22Rv1 (cell line): Measurements from ENCODE around the gene BTBD9.

Experiments
- H3K27ac ChIP-seq: fragments of 450-650 bp; 2 replicates; pipeline ENCODE4 v1.5.1; 2017
- ZFX ChIP-seq: fragments of 450-650 bp; IDR thresholded peaks from 2 replicates; pipeline ENCODE4 v1.6.1; 2017; ENCODE audit warnings: antibody characterized with exemption, borderline replicate concordance
- TF ChIP-seq, protein P1 (sequence below): fragments of 450-650 bp; IDR thresholded peaks from 2 replicates; pipeline ENCODE4 v1.5.1; 2017; ENCODE audit warnings: mild to moderate bottlenecking

Gene BTBD9

DNA sequence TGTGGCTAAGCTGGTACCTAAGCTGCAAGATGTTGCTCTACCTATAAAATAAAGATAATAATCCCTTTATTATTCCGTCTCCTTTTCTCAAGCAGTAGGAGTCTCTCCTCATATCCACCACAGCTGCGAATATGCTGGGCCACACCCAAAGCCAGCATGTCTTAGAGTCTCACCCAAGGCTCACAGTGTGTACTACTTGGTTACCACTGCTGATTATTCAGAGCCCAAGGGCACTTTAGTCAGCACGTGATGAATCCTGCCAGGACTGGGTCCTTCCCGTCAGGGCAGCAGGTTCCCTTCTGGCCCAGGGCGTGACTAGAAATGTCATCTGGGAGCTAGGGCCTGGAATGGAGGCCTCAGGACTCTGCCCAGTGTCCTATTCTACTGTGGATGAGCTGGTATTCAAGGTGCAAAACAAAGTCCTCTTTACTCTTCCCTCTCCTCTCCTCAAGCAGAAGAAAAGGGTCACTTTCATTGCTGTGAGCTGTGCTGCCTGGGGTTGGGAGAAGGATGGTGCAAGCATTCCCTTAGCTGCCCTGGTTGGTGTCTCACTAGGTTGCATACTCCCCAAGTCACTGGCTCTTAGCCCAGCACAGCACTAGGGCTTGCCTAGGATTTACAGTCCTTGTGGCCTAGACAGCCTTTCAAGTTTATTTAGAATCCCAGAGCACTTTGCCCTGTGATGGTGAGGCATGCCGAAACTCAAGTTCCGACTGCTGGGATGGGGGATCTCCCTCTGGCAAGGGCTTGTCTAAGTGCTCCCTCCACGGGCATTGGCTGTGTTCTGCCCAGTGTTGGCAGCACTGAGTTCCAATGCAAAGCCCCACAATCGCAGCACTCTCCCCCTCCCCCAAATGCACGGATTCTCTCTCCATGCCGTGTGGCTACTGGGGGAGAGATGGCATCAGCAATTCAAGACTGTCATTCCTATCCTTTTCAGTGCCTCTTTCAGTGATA lies 320.2 kb downstream of the BTBD9 start:
- no peak overlapping the region for H3K27ac ChIP-seq
- no peak for TF ChIP-seq ZFX
- TF ChIP-seq, protein P1, sequence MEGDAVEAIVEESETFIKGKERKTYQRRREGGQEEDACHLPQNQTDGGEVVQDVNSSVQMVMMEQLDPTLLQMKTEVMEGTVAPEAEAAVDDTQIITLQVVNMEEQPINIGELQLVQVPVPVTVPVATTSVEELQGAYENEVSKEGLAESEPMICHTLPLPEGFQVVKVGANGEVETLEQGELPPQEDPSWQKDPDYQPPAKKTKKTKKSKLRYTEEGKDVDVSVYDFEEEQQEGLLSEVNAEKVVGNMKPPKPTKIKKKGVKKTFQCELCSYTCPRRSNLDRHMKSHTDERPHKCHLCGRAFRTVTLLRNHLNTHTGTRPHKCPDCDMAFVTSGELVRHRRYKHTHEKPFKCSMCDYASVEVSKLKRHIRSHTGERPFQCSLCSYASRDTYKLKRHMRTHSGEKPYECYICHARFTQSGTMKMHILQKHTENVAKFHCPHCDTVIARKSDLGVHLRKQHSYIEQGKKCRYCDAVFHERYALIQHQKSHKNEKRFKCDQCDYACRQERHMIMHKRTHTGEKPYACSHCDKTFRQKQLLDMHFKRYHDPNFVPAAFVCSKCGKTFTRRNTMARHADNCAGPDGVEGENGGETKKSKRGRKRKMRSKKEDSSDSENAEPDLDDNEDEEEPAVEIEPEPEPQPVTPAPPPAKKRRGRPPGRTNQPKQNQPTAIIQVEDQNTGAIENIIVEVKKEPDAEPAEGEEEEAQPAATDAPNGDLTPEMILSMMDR: no peak

DNA sequence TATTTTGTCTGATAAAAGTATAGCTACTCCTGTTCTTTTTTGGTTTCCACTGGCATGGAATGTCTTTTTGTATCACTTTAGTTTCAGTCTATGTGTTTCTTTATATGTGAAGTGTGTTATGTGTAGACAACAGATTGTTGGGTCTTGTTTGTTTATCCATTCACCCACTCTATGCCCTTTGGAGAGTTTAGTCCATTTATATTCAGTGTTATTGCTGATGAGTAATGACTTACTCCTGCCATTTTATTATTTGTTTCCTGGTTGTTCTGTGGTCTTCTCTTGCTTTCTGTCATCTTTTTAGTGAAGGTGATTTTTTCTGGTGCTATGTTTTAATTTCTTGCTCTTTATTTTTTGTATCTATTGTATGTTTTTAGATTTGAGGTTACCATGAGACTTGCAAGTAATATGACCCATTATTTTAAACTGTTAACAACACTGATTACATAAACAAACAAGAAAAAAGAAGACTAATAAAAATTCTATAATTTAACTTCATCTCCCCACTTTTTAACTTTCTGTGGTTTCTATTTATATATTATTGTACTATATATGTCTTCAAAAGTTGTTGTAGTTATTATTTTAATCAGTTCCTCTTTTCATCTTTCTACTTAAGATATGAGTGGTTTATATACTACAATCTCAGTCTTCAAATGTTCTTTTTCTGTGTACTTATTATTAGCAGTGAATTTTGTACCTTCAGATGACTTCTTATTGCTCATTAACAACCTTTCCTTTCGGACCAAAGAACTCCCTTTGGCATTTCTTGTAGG lies 323.4 kb downstream of the BTBD9 start:
- H3K27ac ChIP-seq: no peak overlapping the region
- no peak for TF ChIP-seq ZFX
- TF ChIP-seq, protein P1: no peak

DNA sequence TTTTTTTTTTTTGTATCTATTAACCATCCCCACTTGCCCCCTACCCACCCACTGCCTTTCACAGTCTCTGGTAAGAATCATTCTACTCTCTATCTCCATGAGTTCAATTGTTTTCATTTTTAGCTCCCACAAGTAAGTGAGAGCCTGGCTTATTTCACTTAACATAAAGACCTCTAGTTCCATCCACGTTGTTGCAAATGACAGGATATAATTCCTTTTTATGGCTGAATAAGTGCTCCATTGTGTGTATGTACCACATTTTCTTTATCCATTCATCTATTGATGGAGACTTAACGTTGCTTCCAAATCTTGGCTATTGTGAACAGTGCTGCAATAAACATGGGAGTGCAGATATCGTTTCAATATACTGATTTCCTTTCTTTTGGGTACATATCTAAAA lies 328.5 kb downstream of the BTBD9 start:
- TF ChIP-seq, protein P1: no peak
- no peak for TF ChIP-seq ZFX
- H3K27ac ChIP-seq: no peak overlapping the region

DNA sequence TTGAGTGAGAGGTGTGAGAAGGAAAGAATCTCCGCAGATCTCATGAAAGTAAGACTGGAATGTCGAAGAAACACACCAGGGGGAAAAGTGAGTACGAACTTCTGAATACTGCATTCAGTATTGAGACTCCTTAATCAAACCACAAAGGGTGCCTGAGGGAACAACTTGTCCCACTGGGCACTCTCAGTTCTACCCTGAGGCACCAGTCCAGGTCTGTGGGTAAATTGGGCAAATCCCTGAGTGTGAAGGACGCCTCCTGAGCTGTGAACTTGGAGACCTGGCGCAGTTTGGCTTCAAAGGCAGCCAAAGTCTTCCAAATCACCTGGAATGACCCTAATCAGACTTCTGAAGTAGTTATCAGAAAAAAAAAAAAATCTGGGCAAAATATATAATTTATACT lies 329.7 kb downstream of the BTBD9 start:
- TF ChIP-seq, protein P1: no peak
- no peak for TF ChIP-seq ZFX
- no peak overlapping the region for H3K27ac ChIP-seq

DNA sequence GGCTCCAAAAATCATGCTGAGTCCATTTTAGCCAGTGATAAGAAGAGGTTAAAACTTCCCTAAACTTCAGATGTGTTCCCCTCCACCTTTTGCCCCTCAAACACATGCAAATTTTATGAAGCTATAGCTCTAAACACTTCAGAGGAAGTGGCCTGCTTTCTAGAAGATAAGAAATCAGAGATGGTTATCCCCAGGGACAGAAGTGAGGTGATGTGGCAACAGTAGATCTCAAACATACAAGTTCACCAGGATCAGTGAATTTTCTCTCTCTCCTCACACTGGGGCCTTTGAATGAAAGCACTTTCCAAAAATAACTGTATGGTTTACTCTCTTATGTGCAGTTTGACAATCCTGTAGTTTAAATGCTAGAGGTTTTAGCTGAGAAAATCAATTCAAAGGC lies 332.0 kb downstream of the BTBD9 start:
- TF ChIP-seq, protein P1: no peak
- TF ChIP-seq ZFX: no peak
- H3K27ac ChIP-seq: peak overlapping the region; percentile 31; the same call in 1 of the 2 replicates

DNA sequence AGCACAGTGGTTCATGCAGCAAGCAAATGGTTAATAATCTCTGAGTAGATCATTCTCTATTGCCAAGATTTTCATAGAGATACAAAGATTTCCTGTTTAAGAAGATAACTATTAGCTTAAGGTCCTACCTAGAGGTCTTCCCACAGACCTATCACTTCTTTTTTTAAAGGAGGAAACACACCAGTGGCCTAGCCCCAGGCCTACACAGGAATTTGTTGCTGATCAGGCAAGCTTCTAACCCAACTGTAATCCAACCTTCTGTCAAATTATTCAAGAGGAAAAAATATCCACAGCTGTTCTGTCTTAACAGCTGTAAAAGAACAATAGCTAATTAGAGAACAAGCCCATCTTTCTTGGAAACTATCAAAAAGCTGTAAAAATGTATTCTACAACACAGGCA lies 332.8 kb downstream of the BTBD9 start:
- TF ChIP-seq ZFX: no peak
- TF ChIP-seq, protein P1: no peak
- H3K27ac ChIP-seq: no peak overlapping the region
